Skeletal muscle cell (primary cell): ENCODE results near the gene GMPPB.

Experiments used
- DNase-seq: peaks from one replicate; pipeline ENCODE4 v3.0.0-alpha.2; 2010; ENCODE audit warnings: low read depth
- H3K4me3 ChIP-seq: 2 replicates; pipeline ENCODE4 v1.5.1; 2011; ENCODE audit warnings: low read depth, mild to moderate bottlenecking, control low read depth, low read length, moderate library complexity

Gene GMPPB

GRCh38 chr3:49733551-49733950 lies 9.8 kb upstream of the GMPPB start:
- DNase-seq: no peak
- no peak overlapping the region for H3K4me3 ChIP-seq

GRCh38 chr3:49732597-49732996 lies 8.8 kb upstream of the GMPPB start:
- H3K4me3 ChIP-seq: no peak overlapping the region
- DNase-seq: no peak

GRCh38 chr3:49729966-49730609 lies 6.3 kb upstream of the GMPPB start:
- DNase-seq: no peak

GRCh38 chr3:49727924-49728361 lies 4.2 kb upstream of the GMPPB start:
- H3K4me3 ChIP-seq: no peak overlapping the region
- no peak for DNase-seq

More at GRCh38 chr3:49729966-49730609, 6.3 kb upstream of the GMPPB start:
- H3K4me3 ChIP-seq: no peak overlapping the region

- DNase-seq: no peak
These were observed 3.6 kb upstream of the GMPPB start for GRCh38 chr3:49727154-49727923.

GRCh38 chr3:49725906-49726681 lies 2.3 kb upstream of the GMPPB start:
- DNase-seq: no peak
- no peak overlapping the region for H3K4me3 ChIP-seq

More at GRCh38 chr3:49727154-49727923, 3.6 kb upstream of the GMPPB start:
- H3K4me3 ChIP-seq: no peak overlapping the region

- peak overlapping the region; percentile 99 for H3K4me3 ChIP-seq
- DNase-seq: no peak
These were observed 835 bp upstream of the GMPPB start for GRCh38 chr3:49724586-49724985.

- DNase-seq: no peak
- H3K4me3 ChIP-seq: peak overlapping the region; percentile 99
These were observed 489 bp downstream of the GMPPB start for GRCh38 chr3:49723296-49723627.

GRCh38 chr3:49722896-49723295 lies 855 bp downstream of the GMPPB start:
- peak overlapping the region; percentile 99 for H3K4me3 ChIP-seq
- DNase-seq: no peak

GRCh38 chr3:49721896-49722781 lies 1.6 kb downstream of the GMPPB start:
- no peak for DNase-seq
- peak overlapping the region; percentile 99 for H3K4me3 ChIP-seq

GRCh38 chr3:49721596-49721895 lies 2.2 kb downstream of the GMPPB start:
- DNase-seq: no peak
- H3K4me3 ChIP-seq: no peak overlapping the region

GRCh38 chr3:49720855-49721595 lies 2.7 kb downstream of the GMPPB start:
- no peak for DNase-seq
- H3K4me3 ChIP-seq: no peak overlapping the region

GRCh38 chr3:49719214-49719884 lies 4.4 kb downstream of the GMPPB start, which contains the start of gene AMIGO3:
Gene AMIGO3 (minus strand): TSS chr3:49719684. CDS start chr3:49719465, 219 bp downstream.
- DNase-seq: peak; percentile 65

GRCh38 chr3:49718858-49719213 lies 4.9 kb downstream of the GMPPB start:
- H3K4me3 ChIP-seq: peak overlapping the region; percentile 47

More at GRCh38 chr3:49719214-49719884, 4.4 kb downstream of the GMPPB start, which contains the start of gene AMIGO3:
- H3K4me3 ChIP-seq: peak within 1 kb of the TSS; percentile 47

GRCh38 chr3:49717959-49718857 lies 5.5 kb downstream of the GMPPB start:
- no peak for DNase-seq
- no peak overlapping the region for H3K4me3 ChIP-seq

More at GRCh38 chr3:49718858-49719213, 4.9 kb downstream of the GMPPB start:
- no peak for DNase-seq

- no peak for DNase-seq
- H3K4me3 ChIP-seq: no peak overlapping the region
These were observed 6.4 kb downstream of the GMPPB start for GRCh38 chr3:49717211-49717958.
